ENCODE measurements around the gene SUCO. TPM values are rescaled to one million over a fixed set of nuclear protein-coding genes. Genes with fewer than 3 reads are reported as not detected.

SUCO gene
- total and polyA plus RNA-seq, 2 experiments from 2014 or later, result 18.0 to 49.8 TPM

GRCh38 chr1:172630056-172630818, 97.3 kb downstream of the SUCO start:
- no peak for TF ChIP-seq EZH2 (IDR thresholded peaks at IDR 0.05; ENCODE audit: low read depth, unreplicated experiment)
- no peak for TF ChIP-seq JUNB (IDR thresholded peaks at IDR 0.05; ENCODE audit: unreplicated experiment)
- no peak for TF ChIP-seq CTCF (conservative IDR thresholded peaks at IDR 0.05; ENCODE audit: low read depth in 2 of 2)
- no peak for TF ChIP-seq ZNF114 (CRISPR knock-in tag; IDR thresholded peaks at IDR 0.05)
- TF ChIP-seq ETS1 (IDR thresholded peaks at IDR 0.05), result no peak
- TF ChIP-seq CREB1 (CRISPR knock-in tag; IDR thresholded peaks at IDR 0.05; ENCODE audit: low read depth), result no peak
- TF ChIP-seq STAT1 (IDR thresholded peaks at IDR 0.05; ENCODE audit: unreplicated experiment), result no peak
- no peak for TF ChIP-seq NANOG (IDR thresholded peaks at IDR 0.05; ENCODE audit: borderline replicate concordance)
- no peak for TF ChIP-seq ZNF462 (CRISPR knock-in tag; IDR thresholded peaks at IDR 0.05)
- no peak for TF ChIP-seq EZH2phosphoT487 (IDR thresholded peaks at IDR 0.05; ENCODE audit: unreplicated experiment)
- TF ChIP-seq ZNF331 (CRISPR knock-in tag; IDR thresholded peaks at IDR 0.05; ENCODE audit: low read depth), result no peak
- TF ChIP-seq, protein P1, sequence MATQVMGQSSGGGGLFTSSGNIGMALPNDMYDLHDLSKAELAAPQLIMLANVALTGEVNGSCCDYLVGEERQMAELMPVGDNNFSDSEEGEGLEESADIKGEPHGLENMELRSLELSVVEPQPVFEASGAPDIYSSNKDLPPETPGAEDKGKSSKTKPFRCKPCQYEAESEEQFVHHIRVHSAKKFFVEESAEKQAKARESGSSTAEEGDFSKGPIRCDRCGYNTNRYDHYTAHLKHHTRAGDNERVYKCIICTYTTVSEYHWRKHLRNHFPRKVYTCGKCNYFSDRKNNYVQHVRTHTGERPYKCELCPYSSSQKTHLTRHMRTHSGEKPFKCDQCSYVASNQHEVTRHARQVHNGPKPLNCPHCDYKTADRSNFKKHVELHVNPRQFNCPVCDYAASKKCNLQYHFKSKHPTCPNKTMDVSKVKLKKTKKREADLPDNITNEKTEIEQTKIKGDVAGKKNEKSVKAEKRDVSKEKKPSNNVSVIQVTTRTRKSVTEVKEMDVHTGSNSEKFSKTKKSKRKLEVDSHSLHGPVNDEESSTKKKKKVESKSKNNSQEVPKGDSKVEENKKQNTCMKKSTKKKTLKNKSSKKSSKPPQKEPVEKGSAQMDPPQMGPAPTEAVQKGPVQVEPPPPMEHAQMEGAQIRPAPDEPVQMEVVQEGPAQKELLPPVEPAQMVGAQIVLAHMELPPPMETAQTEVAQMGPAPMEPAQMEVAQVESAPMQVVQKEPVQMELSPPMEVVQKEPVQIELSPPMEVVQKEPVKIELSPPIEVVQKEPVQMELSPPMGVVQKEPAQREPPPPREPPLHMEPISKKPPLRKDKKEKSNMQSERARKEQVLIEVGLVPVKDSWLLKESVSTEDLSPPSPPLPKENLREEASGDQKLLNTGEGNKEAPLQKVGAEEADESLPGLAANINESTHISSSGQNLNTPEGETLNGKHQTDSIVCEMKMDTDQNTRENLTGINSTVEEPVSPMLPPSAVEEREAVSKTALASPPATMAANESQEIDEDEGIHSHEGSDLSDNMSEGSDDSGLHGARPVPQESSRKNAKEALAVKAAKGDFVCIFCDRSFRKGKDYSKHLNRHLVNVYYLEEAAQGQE (IDR thresholded peaks at IDR 0.05; ENCODE audit: unreplicated experiment), result no peak
- no peak for TF ChIP-seq POLR2AphosphoS5 (IDR thresholded peaks at IDR 0.05; ENCODE audit: low read depth)
- no peak overlapping the region for H3K27ac Mint-ChIP-seq
- Histone ChIP-seq H2AFZ (no peak overlapping the region), H3K4me1 (ENCODE audit: insufficient read depth) (no peaks in the 10 kb centered on the region; the same call in 1 of the 2 replicates), H3K27ac (ENCODE audit: low read depth) (no peak overlapping the region), H3K36me3 (ENCODE audit: insufficient read depth) (no peaks in the 10 kb centered on the region), H3K4me3 (no peak overlapping the region), H3K4me2 (no peak overlapping the region), H3F3A (replicated peaks; ENCODE audit: low read depth) (no peaks in the 10 kb centered on the region), H4K20me1 (replicated peaks; ENCODE audit: insufficient read depth) (no peaks in the 10 kb centered on the region), H3K27me3 (ENCODE audit: insufficient read depth) (no peaks in the 10 kb centered on the region), H3K79me2 (replicated peaks; ENCODE audit: insufficient read depth) (no peaks in the 10 kb centered on the region), H3K9me2 (ENCODE audit: insufficient read depth) (0 out of 2 replicates have a peak, but pooled peaks cover 18% of the 10 kb centered on the region)
- DNase-seq (ENCODE audit: low spot score) (no peak), ATAC-seq (no peak)
- H3K36me3 Mint-ChIP-seq (ENCODE audit: low read depth), result peaks cover 18% of the 10 kb centered on the region; the same call in 1 of the 3 replicates
- H3K9me3 Mint-ChIP-seq, result peaks cover 13% of the 10 kb centered on the region
- peaks cover 3% of the 10 kb centered on the region; the same call in 2 of the 3 replicates for H3K4me1 Mint-ChIP-seq
- H3K4me3 Mint-ChIP-seq, result no peak overlapping the region
- H3K27me3 Mint-ChIP-seq (ENCODE audit: insufficient read depth, low read depth, poor library complexity), result no peaks in the 10 kb centered on the region
